Measurements from ENCODE around the gene ANXA11. TPM values are rescaled to one million over a fixed set of nuclear protein-coding genes. Genes with fewer than 3 reads are reported as not detected.

The ANXA11 gene
- total RNA-seq, 4 donors from 2014 or later: 77.5 to 106 (median 90.8) TPM

DNA sequence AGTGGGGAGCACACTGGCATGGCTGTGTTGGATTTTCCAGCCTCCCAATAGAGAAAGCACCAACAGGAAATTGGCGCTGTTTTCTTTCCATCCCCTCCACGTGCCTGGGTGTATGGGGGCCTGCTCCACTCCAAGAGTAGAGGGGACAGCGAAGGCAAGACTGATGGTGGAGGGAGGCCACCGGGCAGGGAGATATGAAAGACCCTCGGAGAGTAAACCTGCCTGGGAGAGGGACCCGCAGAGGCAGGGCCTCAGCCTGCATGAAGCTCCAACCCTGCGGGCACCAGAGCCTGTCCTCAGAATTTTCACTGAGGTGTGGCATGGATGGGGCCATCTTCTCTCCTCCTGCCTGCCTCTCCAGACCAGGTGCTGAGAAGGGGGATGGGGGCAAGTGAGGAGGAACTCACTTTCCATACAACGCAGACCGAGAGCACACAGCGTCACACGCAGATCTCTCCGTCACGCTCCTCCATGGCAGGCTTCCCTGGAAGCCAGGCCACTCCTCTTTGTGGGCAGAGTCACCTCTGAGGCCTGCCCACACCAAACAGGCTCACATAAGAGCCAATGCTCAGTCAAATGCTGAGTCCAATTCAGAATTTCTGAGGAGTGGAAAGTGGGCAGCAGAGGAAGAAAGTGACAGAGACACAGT lies 18.8 kb downstream of the ANXA11 start:
- H3K4me1 ChIP-seq: peaks cover 27 to 53% of the 10 kb centered on the region in 2 donors
- no peak for TF ChIP-seq POLR2A (IDR thresholded peaks at IDR 0.05)
- TF ChIP-seq, protein P1, sequence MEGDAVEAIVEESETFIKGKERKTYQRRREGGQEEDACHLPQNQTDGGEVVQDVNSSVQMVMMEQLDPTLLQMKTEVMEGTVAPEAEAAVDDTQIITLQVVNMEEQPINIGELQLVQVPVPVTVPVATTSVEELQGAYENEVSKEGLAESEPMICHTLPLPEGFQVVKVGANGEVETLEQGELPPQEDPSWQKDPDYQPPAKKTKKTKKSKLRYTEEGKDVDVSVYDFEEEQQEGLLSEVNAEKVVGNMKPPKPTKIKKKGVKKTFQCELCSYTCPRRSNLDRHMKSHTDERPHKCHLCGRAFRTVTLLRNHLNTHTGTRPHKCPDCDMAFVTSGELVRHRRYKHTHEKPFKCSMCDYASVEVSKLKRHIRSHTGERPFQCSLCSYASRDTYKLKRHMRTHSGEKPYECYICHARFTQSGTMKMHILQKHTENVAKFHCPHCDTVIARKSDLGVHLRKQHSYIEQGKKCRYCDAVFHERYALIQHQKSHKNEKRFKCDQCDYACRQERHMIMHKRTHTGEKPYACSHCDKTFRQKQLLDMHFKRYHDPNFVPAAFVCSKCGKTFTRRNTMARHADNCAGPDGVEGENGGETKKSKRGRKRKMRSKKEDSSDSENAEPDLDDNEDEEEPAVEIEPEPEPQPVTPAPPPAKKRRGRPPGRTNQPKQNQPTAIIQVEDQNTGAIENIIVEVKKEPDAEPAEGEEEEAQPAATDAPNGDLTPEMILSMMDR (IDR thresholded peaks at IDR 0.05): no peak
- 69 to 71% methylated on average over 12 to 13 of the region's 13 CpGs for WGBS, 2 donors
- intact Hi-C loops (cut with DNase I): no loop called here
- H3K4me3 ChIP-seq (replicated peaks in 1 of 3): no peak overlapping the region
- H3K27ac ChIP-seq: no peak overlapping the region
- DNase-seq: peak; percentile 35 to 47
- no peaks in the 10 kb centered on the region for H3K27me3 ChIP-seq
- no peaks in the 10 kb centered on the region for H3K9me3 ChIP-seq
- H3K36me3 ChIP-seq: no peaks in the 10 kb centered on the region

DNA sequence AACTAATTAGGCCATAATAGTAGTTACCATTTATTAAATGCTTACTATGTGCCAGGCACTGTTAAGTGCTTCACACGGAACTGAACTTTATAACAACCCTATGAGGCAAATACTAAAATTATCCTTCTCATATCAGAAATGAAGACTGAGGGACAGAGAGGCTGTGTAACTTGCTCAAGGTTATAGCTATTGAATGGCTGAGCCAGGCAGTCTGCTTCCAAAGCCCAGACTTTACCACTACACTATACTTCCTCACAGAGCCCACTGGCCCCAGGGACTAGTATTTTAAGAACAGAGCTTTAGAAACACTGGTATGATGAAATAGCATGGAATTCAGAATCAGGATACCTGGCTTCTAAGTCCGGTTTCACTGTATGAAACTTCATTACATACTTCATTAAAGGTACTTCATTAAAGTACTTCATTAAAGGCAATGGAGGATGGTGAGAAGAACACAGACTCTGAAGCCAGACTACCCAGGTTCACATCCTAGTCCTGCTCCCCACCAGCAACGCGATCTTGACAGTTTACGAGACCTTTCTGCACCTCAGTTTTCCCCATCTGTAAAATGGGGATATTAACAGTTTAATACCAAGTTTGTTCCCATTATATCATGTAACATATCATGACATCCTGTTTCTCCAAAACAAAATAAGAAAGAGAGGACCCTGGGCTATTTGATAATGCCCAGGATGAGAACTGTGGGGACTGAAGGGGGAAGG lies 19.6 kb downstream of the ANXA11 start:
- Histone ChIP-seq H3K36me3 (no peaks in the 10 kb centered on the region), H3K4me3 (replicated peaks in 1 of 3) (no peak overlapping the region), H3K4me1 (peaks cover 27 to 52% of the 10 kb centered on the region in 2 donors), H3K27ac (no peak overlapping the region), H3K9me3 (no peaks in the 10 kb centered on the region), H3K27me3 (no peaks in the 10 kb centered on the region)
- WGBS, 2 donors: 85 to 90% methylated on average over 5 of the region's 5 CpGs
- TF ChIP-seq, protein P1 (IDR thresholded peaks at IDR 0.05): no peak
- TF ChIP-seq POLR2A (IDR thresholded peaks at IDR 0.05): no peak
- DNase-seq: no peak
- intact Hi-C loops (cut with DNase I): no loop called here

DNA sequence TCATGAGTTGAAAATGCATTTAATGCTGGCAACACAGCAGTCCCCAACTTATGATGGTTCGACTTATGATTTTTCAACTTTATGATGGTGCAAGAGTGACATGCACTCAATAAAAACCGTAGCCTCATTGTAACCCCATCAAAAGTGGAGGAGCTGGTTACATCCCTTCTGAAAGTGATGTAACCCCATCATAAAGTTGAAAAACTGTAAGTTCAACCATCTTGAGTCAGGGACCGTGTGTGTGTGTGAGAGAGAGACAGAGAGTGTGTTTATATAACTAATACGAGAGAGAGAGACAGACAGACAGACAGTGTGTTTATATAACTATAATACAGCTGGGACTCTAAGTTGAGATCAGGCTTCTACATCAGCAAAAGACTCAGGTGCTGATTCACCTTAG lies 21.0 kb downstream of the ANXA11 start:
- no peak overlapping the region for H3K27ac ChIP-seq
- H3K27me3 ChIP-seq: no peaks in the 10 kb centered on the region
- WGBS, 2 donors: 73 to 79% methylated on average over 4 of the region's 4 CpGs
- intact Hi-C loops (cut with DNase I): no loop called here
- no peaks in the 10 kb centered on the region for H3K36me3 ChIP-seq
- no peaks in the 10 kb centered on the region for H3K9me3 ChIP-seq
- H3K4me3 ChIP-seq (replicated peaks in 1 of 3): no peak overlapping the region
- peaks cover 21 to 44% of the 10 kb centered on the region in 2 donors for H3K4me1 ChIP-seq
- TF ChIP-seq, protein P1 (IDR thresholded peaks at IDR 0.05): no peak
- TF ChIP-seq POLR2A (IDR thresholded peaks at IDR 0.05): no peak
- no peak for DNase-seq

DNA sequence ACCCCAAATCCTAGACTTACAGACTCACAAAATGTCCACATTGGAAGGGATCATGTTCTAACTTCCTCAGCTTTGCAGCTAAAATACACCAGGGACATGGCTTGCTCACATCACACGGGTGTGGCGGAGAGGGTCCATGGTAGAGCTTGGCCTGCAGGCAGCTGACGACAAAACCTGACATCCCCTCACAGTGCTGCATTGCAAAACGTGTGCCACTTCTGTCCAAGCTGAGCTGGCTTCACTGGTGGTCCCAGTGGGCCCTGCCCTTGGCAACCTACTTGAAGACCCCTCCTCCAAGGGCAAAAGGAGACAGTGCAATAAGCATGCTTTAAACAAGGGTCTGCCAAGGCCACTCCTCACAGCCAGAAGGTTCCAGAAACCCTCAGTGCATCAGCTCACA lies 21.9 kb downstream of the ANXA11 start:
- intact Hi-C loops (cut with DNase I): no loop called here
- H3K4me1 ChIP-seq: peaks cover 12 to 40% of the 10 kb centered on the region in 2 donors
- H3K27me3 ChIP-seq: no peaks in the 10 kb centered on the region
- no peak overlapping the region for H3K4me3 ChIP-seq (replicated peaks in 1 of 3)
- no peaks in the 10 kb centered on the region for H3K9me3 ChIP-seq
- WGBS, 2 donors: 79 to 85% methylated on average over 4 of the region's 4 CpGs
- no peak for TF ChIP-seq POLR2A (IDR thresholded peaks at IDR 0.05)
- TF ChIP-seq, protein P1 (IDR thresholded peaks at IDR 0.05): no peak
- H3K36me3 ChIP-seq: no peaks in the 10 kb centered on the region
- DNase-seq: no peak
- no peak overlapping the region for H3K27ac ChIP-seq

DNA sequence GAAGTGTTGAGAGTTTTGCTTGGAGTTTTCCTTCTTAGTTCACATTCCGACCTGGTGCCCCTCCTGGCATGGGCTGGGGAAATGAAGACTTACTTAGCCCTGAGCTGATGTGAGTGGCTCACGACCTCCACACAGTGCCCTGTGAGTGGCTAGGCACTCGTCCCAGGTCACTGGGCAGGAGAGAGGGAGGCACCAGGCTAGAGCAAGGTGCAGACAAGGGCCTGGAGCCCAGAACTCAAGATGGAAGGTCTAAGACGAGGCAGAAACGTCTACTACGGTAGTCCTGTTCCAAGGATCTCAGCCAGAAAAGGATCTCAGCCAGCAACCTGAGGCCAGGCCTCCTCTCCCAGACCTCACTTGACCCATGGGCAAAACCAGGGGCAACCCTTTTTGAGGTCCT lies 22.4 kb downstream of the ANXA11 start:
- Histone ChIP-seq H3K4me1 (peaks cover 11 to 40% of the 10 kb centered on the region in 2 donors), H3K27ac (no peak overlapping the region), H3K4me3 (replicated peaks in 1 of 3) (no peak overlapping the region), H3K27me3 (no peaks in the 10 kb centered on the region), H3K36me3 (no peaks in the 10 kb centered on the region), H3K9me3 (no peaks in the 10 kb centered on the region)
- WGBS, 2 donors: 48 to 61% methylated on average over 6 of the region's 6 CpGs
- TF ChIP-seq, protein P1 (IDR thresholded peaks at IDR 0.05): no peak
- no peak for TF ChIP-seq POLR2A (IDR thresholded peaks at IDR 0.05)
- intact Hi-C loops (cut with DNase I): no loop called here
- no peak for DNase-seq

Data from thyroid gland (tissue), 4 donors.